GM23338 (cell line): ENCODE results near the gene LYZL4. TPM values are rescaled to one million over a fixed set of nuclear protein-coding genes. Genes with fewer than 3 reads are reported as not detected.

Source experiments
- ATAC-seq: fragments of 200-7000 bp; cut with Tn5 transposase; 3 replicates; pipeline ENCODE4 v1.9.1; 2020
- DNase-seq: peaks from one replicate; pipeline ENCODE4 v3.0.0-alpha.2; 2015; ENCODE audit warnings: low spot score
- H2AFZ ChIP-seq: fragments of 200-600 bp; sonication (generic); 2 replicates; pipeline ENCODE4 v1.8.0; 2016; ENCODE audit warnings: antibody characterized with exemption, mild to moderate bottlenecking, moderate library complexity
- H3F3A ChIP-seq: fragments of 200-600 bp; sonication (generic); replicated peaks from 2 replicates; pipeline ENCODE4 v1.8.0; 2017; ENCODE audit warnings: antibody characterized with exemption, mixed run types, low read depth
- H3K27ac ChIP-seq: fragments of 200-600 bp; sonication (generic); 2 replicates; pipeline ENCODE4 v1.6.1; 2016; ENCODE audit warnings: low read depth
- H3K27me3 ChIP-seq: fragments of 200-600 bp; sonication (generic); 2 replicates; pipeline ENCODE4 v1.8.0; 2016; ENCODE audit warnings: mild to moderate bottlenecking, mixed run types, moderate library complexity; ENCODE audit not compliant: insufficient read depth
- H3K36me3 ChIP-seq: fragments of 200-600 bp; sonication (generic); 2 replicates; pipeline ENCODE4 v1.8.0; 2016; ENCODE audit warnings: mild to moderate bottlenecking; ENCODE audit not compliant: insufficient read depth
- H3K4me1 ChIP-seq: fragments of 200-600 bp; sonication (generic); 2 replicates; pipeline ENCODE4 v1.8.0; 2016; ENCODE audit warnings: mild to moderate bottlenecking, moderate library complexity; ENCODE audit not compliant: insufficient read depth
- H3K4me2 ChIP-seq: fragments of 200-600 bp; sonication (generic); 2 replicates; pipeline ENCODE4 v1.7.1; 2017; ENCODE audit warnings: mixed run types
- H3K4me3 ChIP-seq: fragments of 200-600 bp; sonication (generic); 2 replicates; pipeline ENCODE4 v1.6.1; 2016; ENCODE audit warnings: mixed run types
- H3K79me2 ChIP-seq: fragments of 200-600 bp; sonication (generic); replicated peaks from 2 replicates; pipeline ENCODE4 v1.8.0; 2017; ENCODE audit warnings: mild to moderate bottlenecking; ENCODE audit not compliant: insufficient read depth
- H3K9me2 ChIP-seq: fragments of 200-600 bp; sonication (generic); 2 replicates; pipeline ENCODE4 v1.8.0; 2017; ENCODE audit not compliant: insufficient read depth
- H4K20me1 ChIP-seq: fragments of 200-600 bp; sonication (generic); replicated peaks from 2 replicates; pipeline ENCODE4 v1.8.0; 2017; ENCODE audit warnings: mild to moderate bottlenecking; ENCODE audit not compliant: insufficient read depth
- H3K27ac Mint-ChIP-seq: 2 replicates; pipeline ENCODE4 v1.8.0; 2020; ENCODE audit warnings: inconsistent platforms, mild to moderate bottlenecking, moderate library complexity, mixed read lengths
- H3K27me3 Mint-ChIP-seq: 3 replicates; pipeline ENCODE4 v1.8.0; 2022; ENCODE audit warnings: low read depth, mild to moderate bottlenecking, moderate library complexity, mixed read lengths, inconsistent platforms; ENCODE audit not compliant: insufficient read depth, poor library complexity
- H3K36me3 Mint-ChIP-seq: 3 replicates; pipeline ENCODE4 v1.8.0; 2021; ENCODE audit warnings: low read depth, mild to moderate bottlenecking, inconsistent platforms, moderate library complexity, mixed read lengths
- H3K4me1 Mint-ChIP-seq: 3 replicates; pipeline ENCODE4 v1.8.0; 2020; ENCODE audit warnings: mild to moderate bottlenecking, inconsistent platforms, mixed read lengths
- H3K4me3 Mint-ChIP-seq: 3 replicates; pipeline ENCODE4 v1.8.0; 2021; ENCODE audit warnings: moderate library complexity, mild to moderate bottlenecking, inconsistent platforms, mixed read lengths
- H3K9me3 Mint-ChIP-seq: 3 replicates; pipeline ENCODE4 v1.8.0; 2020; ENCODE audit warnings: moderate library complexity, mild to moderate bottlenecking, inconsistent platforms, mixed read lengths
- CREB1 ChIP-seq: fragments of 250-450 bp; sonication (Bioruptor Pico); IDR thresholded peaks from 2 replicates; pipeline ENCODE4 v1.5.0; 2020; ENCODE audit warnings: low read depth, mild to moderate bottlenecking, moderate library complexity
- EZH2phosphoT487 ChIP-seq: fragments of 200-600 bp; sonication (generic); IDR thresholded peaks from one replicate; pipeline ENCODE4 v1.8.1; 2018; ENCODE audit warnings: antibody characterized with exemption; ENCODE audit not compliant: unreplicated experiment
- JUNB ChIP-seq: IDR thresholded peaks from one replicate; pipeline ENCODE4 v1.6.1; 2016; ENCODE audit warnings: antibody characterized with exemption; ENCODE audit not compliant: unreplicated experiment
- POLR2AphosphoS5 ChIP-seq: IDR thresholded peaks from 2 replicates; pipeline ENCODE4 v1.6.1; 2016; ENCODE audit warnings: antibody characterized with exemption, low read depth
- STAT1 ChIP-seq: IDR thresholded peaks from one replicate; pipeline ENCODE4 v1.6.1; 2016; ENCODE audit warnings: antibody characterized with exemption; ENCODE audit not compliant: unreplicated experiment
- polyA plus RNA-seq: library from polyadenylated mRNA; unstranded; fragments of >200 nt; fragmentation: Nextera tagmentation; extraction: Ambion mirVana; gene quantifications from 2 replicates; pipeline ENCODE4 v1.2.1, GENCODE V29; 2016
- total RNA-seq: library from RNA; depleted of rRNA; stranded (reverse); fragments of >200 nt; shearing (Covaris generic); gene quantifications from 2 replicates; pipeline ENCODE4 v1.2.3, GENCODE V29; 2014
- TF ChIP-seq, protein P1 (sequence below), 2 experiments: fragments of 200-600 bp in 1 of 2; sonication (generic) in 1 of 2; conservative IDR thresholded peaks; 2 replicates each; pipeline versions ENCODE4 v1.5.1 to v1.6.1; 2016 to 2017; ENCODE audit warnings: antibody characterized with exemption in 2 of 2, low read depth in 2 of 2, mild to moderate bottlenecking in 2 of 2, moderate library complexity in 1 of 2
- TF ChIP-seq, protein P2 (sequence below): IDR thresholded peaks from 2 replicates; pipeline ENCODE4 v1.6.1; 2016; ENCODE audit warnings: antibody characterized with exemption
- TF ChIP-seq, protein P3 (sequence below): fragments of 250-450 bp; sonication (Bioruptor Pico); IDR thresholded peaks from 2 replicates; pipeline ENCODE4 v1.5.0; 2020; ENCODE audit warnings: mild to moderate bottlenecking, moderate library complexity

Gene LYZL4
- total and polyA plus RNA-seq, 2 experiments from 2014 or later: not detected

DNA sequence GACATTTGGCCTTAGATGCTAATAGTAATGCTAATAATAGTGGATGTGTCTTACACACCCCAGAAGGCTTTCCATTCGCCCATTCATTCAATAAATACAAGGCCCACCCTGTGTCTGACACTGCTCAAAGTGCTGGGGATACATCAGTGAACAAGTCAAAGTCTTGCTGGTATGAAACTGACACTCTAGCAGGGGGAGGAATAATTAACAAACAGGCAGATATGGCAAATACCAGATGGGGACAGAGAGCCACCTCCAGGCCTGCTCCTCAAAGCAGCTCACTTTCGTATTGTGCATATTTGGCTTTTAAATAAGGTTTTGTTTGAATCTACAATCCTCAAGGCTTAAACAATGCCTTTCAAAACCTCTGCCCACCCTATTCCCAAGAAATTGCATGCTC, 28.3 kb upstream of the LYZL4 start:
- ATAC-seq (no peak), DNase-seq (no peak)
- Mint-ChIP-seq H3K4me1 (peaks cover 29% of the 10 kb centered on the region), H3K27ac (no peak overlapping the region), H3K4me3 (no peak overlapping the region), H3K9me3 (no peaks in the 10 kb centered on the region), H3K27me3 (peaks cover 13% of the 10 kb centered on the region), H3K36me3 (no peaks in the 10 kb centered on the region)
- Histone ChIP-seq H4K20me1 (no peaks in the 10 kb centered on the region), H3K4me3 (no peak overlapping the region), H3F3A (no peaks in the 10 kb centered on the region), H3K4me1 (peaks cover 15% of the 10 kb centered on the region), H3K27me3 (no peaks in the 10 kb centered on the region), H3K36me3 (no peaks in the 10 kb centered on the region), H3K4me2 (no peak overlapping the region), H2AFZ (no peak overlapping the region), H3K79me2 (no peaks in the 10 kb centered on the region), H3K27ac (no peak overlapping the region), H3K9me2 (no peaks in the 10 kb centered on the region)
- TF ChIP-seq, protein P1, sequence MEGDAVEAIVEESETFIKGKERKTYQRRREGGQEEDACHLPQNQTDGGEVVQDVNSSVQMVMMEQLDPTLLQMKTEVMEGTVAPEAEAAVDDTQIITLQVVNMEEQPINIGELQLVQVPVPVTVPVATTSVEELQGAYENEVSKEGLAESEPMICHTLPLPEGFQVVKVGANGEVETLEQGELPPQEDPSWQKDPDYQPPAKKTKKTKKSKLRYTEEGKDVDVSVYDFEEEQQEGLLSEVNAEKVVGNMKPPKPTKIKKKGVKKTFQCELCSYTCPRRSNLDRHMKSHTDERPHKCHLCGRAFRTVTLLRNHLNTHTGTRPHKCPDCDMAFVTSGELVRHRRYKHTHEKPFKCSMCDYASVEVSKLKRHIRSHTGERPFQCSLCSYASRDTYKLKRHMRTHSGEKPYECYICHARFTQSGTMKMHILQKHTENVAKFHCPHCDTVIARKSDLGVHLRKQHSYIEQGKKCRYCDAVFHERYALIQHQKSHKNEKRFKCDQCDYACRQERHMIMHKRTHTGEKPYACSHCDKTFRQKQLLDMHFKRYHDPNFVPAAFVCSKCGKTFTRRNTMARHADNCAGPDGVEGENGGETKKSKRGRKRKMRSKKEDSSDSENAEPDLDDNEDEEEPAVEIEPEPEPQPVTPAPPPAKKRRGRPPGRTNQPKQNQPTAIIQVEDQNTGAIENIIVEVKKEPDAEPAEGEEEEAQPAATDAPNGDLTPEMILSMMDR (conservative IDR thresholded peaks at IDR 0.05; ENCODE audit: low read depth in 2 of 2): no peak
- TF ChIP-seq STAT1 (no peak), EZH2phosphoT487 (no peak), JUNB (no peak), POLR2AphosphoS5 (no peak), CREB1 (CRISPR knock-in tag) (no peak)
- TF ChIP-seq, protein P2, sequence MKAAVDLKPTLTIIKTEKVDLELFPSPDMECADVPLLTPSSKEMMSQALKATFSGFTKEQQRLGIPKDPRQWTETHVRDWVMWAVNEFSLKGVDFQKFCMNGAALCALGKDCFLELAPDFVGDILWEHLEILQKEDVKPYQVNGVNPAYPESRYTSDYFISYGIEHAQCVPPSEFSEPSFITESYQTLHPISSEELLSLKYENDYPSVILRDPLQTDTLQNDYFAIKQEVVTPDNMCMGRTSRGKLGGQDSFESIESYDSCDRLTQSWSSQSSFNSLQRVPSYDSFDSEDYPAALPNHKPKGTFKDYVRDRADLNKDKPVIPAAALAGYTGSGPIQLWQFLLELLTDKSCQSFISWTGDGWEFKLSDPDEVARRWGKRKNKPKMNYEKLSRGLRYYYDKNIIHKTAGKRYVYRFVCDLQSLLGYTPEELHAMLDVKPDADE: no peak
- TF ChIP-seq, protein P3, sequence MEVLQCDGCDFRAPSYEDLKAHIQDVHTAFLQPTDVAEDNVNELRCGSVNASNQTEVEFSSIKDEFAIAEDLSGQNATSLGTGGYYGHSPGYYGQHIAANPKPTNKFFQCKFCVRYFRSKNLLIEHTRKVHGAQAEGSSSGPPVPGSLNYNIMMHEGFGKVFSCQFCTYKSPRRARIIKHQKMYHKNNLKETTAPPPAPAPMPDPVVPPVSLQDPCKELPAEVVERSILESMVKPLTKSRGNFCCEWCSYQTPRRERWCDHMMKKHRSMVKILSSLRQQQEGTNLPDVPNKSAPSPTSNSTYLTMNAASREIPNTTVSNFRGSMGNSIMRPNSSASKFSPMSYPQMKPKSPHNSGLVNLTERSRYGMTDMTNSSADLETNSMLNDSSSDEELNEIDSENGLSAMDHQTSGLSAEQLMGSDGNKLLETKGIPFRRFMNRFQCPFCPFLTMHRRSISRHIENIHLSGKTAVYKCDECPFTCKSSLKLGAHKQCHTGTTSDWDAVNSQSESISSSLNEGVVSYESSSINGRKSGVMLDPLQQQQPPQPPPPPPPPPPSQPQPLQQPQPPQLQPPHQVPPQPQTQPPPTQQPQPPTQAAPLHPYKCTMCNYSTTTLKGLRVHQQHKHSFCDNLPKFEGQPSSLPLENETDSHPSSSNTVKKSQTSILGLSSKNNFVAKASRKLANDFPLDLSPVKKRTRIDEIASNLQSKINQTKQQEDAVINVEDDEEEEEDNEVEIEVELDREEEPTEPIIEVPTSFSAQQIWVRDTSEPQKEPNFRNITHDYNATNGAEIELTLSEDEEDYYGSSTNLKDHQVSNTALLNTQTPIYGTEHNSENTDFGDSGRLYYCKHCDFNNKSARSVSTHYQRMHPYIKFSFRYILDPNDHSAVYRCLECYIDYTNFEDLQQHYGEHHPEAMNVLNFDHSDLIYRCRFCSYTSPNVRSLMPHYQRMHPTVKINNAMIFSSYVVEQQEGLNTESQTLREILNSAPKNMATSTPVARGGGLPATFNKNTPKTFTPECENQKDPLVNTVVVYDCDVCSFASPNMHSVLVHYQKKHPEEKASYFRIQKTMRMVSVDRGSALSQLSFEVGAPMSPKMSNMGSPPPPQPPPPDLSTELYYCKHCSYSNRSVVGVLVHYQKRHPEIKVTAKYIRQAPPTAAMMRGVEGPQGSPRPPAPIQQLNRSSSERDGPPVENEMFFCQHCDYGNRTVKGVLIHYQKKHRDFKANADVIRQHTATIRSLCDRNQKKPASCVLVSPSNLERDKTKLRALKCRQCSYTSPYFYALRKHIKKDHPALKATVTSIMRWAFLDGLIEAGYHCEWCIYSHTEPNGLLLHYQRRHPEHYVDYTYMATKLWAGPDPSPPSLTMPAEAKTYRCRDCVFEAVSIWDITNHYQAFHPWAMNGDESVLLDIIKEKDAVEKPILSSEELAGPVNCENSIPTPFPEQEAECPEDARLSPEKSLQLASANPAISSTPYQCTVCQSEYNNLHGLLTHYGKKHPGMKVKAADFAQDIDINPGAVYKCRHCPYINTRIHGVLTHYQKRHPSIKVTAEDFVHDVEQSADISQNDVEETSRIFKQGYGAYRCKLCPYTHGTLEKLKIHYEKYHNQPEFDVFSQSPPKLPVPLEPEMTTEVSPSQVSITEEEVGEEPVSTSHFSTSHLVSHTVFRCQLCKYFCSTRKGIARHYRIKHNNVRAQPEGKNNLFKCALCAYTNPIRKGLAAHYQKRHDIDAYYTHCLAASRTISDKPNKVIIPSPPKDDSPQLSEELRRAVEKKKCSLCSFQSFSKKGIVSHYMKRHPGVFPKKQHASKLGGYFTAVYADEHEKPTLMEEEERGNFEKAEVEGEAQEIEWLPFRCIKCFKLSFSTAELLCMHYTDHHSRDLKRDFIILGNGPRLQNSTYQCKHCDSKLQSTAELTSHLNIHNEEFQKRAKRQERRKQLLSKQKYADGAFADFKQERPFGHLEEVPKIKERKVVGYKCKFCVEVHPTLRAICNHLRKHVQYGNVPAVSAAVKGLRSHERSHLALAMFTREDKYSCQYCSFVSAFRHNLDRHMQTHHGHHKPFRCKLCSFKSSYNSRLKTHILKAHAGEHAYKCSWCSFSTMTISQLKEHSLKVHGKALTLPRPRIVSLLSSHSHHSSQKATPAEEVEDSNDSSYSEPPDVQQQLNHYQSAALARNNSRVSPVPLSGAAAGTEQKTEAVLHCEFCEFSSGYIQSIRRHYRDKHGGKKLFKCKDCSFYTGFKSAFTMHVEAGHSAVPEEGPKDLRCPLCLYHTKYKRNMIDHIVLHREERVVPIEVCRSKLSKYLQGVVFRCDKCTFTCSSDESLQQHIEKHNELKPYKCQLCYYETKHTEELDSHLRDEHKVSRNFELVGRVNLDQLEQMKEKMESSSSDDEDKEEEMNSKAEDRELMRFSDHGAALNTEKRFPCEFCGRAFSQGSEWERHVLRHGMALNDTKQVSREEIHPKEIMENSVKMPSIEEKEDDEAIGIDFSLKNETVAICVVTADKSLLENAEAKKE (CRISPR knock-in tag): no peak
